Endodermal cell (in vitro differentiated cells): Measurements from ENCODE around the gene ZNF584. TPM values are rescaled to one million over a fixed set of nuclear protein-coding genes. Genes with fewer than 3 reads are reported as not detected.

Experiments used
- DNase-seq: peaks from one replicate; pipeline ENCODE4 v3.0.0-alpha.2; 2017
- H3K27ac ChIP-seq: 2 replicates; pipeline ENCODE4 v1.5.1; 2013; ENCODE audit warnings: mild to moderate bottlenecking, low read depth, low read length, moderate library complexity
- H3K27me3 ChIP-seq: 2 replicates; pipeline ENCODE4 v1.6.1; 2013; ENCODE audit warnings: mild to moderate bottlenecking, low read length, moderate library complexity; ENCODE audit not compliant: insufficient read depth, control insufficient read depth, poor library complexity, severe bottlenecking
- H3K36me3 ChIP-seq: 2 replicates; pipeline ENCODE4 v1.7.0; 2013; ENCODE audit warnings: mild to moderate bottlenecking, low read length, moderate library complexity; ENCODE audit not compliant: control insufficient read depth, insufficient read depth
- H3K4me1 ChIP-seq: one replicate; pipeline ENCODE4 v1.7.0; 2013; ENCODE audit warnings: low read length; ENCODE audit not compliant: control insufficient read depth, insufficient read depth
- H3K4me3 ChIP-seq: 2 replicates; pipeline ENCODE4 v1.5.1; 2013; ENCODE audit warnings: mild to moderate bottlenecking, low read length, moderate library complexity
- H3K9ac ChIP-seq: 2 replicates; pipeline ENCODE4 v1.6.1; 2013; ENCODE audit warnings: mild to moderate bottlenecking, low read length, moderate library complexity; ENCODE audit not compliant: poor library complexity, severe bottlenecking; ENCODE audit errors: extremely low read depth
- H3K9me3 ChIP-seq: 2 replicates; pipeline ENCODE4 v1.6.1; 2013; ENCODE audit warnings: mild to moderate bottlenecking, low read length, moderate library complexity; ENCODE audit not compliant: control insufficient read depth
- H3K27ac Mint-ChIP-seq: 2 replicates; pipeline ENCODE4 v1.8.0; 2020; ENCODE audit warnings: mixed read lengths
- H3K27me3 Mint-ChIP-seq: 2 replicates; pipeline ENCODE4 v1.8.0; 2021; ENCODE audit warnings: mild to moderate bottlenecking, mixed read lengths; ENCODE audit not compliant: insufficient read depth
- H3K36me3 Mint-ChIP-seq: 2 replicates; pipeline ENCODE4 v1.8.0; 2020; ENCODE audit warnings: low read depth, mixed read lengths
- H3K4me1 Mint-ChIP-seq: 2 replicates; pipeline ENCODE4 v1.8.0; 2020; ENCODE audit warnings: mixed read lengths
- H3K4me3 Mint-ChIP-seq: 2 replicates; pipeline ENCODE4 v1.8.0; 2020; ENCODE audit warnings: mild to moderate bottlenecking, moderate library complexity, mixed read lengths
- H3K9me3 Mint-ChIP-seq: 2 replicates; pipeline ENCODE4 v1.8.0; 2020; ENCODE audit warnings: mild to moderate bottlenecking, mixed read lengths
- CTCF ChIP-seq: fragments of 200-600 bp; sonication (generic); conservative IDR thresholded peaks from 2 replicates; pipeline ENCODE4 v1.5.0; 2021; ENCODE audit warnings: antibody characterized with exemption, mild to moderate bottlenecking
- WGBS, 2 experiments: methylation state at CpG; one replicate each; pipeline versions ENCODE4 v1.1.5 to v1.1.7; 2013; ENCODE audit warnings: missing lambda C conversion rate in 2 of 2, mixed read lengths in 1 of 2; ENCODE audit not compliant: insufficient coverage in 1 of 2, insufficient read length in 1 of 2; 5-methylcytosine and 5-hydroxymethylcytosine counted together
- total RNA-seq, 2 donors: library from RNA; stranded (reverse); fragmentation: NEBNext Ultra II Directional in 1 of 2; extraction: Animal tissue kit (Norgen Biotek cat#: 25700) in 1 of 2; gene quantifications; 2 replicates in 1 of 2; 3 replicates in 1 of 2; pipeline ENCODE4 v1.2.1, GENCODE V29; 2021

The ZNF584 gene
- total RNA-seq, 2 donors from 2014 or later: 10.3 to 14.8 TPM

DNA sequence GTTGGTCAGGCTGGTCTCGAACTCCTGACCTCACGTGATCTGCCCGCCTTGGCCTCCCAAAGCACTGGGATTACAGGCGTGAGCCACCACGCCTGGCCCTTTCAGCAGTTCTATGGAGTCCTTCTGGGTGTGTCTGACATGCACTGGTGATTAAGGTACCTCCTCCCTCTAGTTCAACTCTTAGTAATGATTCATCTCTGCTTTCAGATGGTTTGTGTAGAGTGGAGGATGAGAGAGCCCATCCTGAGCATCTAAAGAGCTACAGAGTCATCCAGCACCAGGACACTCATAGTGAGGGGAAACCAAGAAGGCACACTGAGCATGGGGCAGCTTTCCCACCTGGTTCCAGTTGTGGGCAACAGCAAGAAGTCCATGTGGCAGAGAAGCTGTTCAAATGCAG lies 8.2 kb downstream of the ZNF584 start:
- Mint-ChIP-seq H3K27me3 (no peaks in the 10 kb centered on the region), H3K9me3 (peaks cover 41% of the 10 kb centered on the region), H3K4me1 (no peaks in the 10 kb centered on the region), H3K36me3 (peaks cover 62% of the 10 kb centered on the region), H3K27ac (no peak overlapping the region), H3K4me3 (no peak overlapping the region)
- no peak overlapping the region for H3K9ac ChIP-seq
- no peak for DNase-seq
- 93 to 100% methylated on average over 5 of the region's 5 CpGs for whole genome bisulfite sequencing, 2 experiments
- peaks cover 28% of the 10 kb centered on the region for H3K36me3 ChIP-seq
- H3K4me3 ChIP-seq: no peak overlapping the region
- H3K9me3 ChIP-seq: no peaks in the 10 kb centered on the region
- no peak overlapping the region for H3K27ac ChIP-seq
- H3K27me3 ChIP-seq: no peaks in the 10 kb centered on the region
- no peaks in the 10 kb centered on the region for H3K4me1 ChIP-seq
- TF ChIP-seq CTCF: no peak

- H3K36me3 Mint-ChIP-seq: peaks cover 62% of the 10 kb centered on the region
- no peak for TF ChIP-seq CTCF
- H3K9me3 Mint-ChIP-seq: peaks cover 41% of the 10 kb centered on the region
- H3K27me3 Mint-ChIP-seq: no peaks in the 10 kb centered on the region
- H3K4me1 Mint-ChIP-seq: no peaks in the 10 kb centered on the region
- Histone ChIP-seq H3K4me3 (no peak overlapping the region), H3K27ac (no peak overlapping the region), H3K4me1 (no peaks in the 10 kb centered on the region), H3K36me3 (peaks cover 28% of the 10 kb centered on the region), H3K9me3 (no peaks in the 10 kb centered on the region), H3K27me3 (no peaks in the 10 kb centered on the region), H3K9ac (no peak overlapping the region)
- no peak overlapping the region for H3K4me3 Mint-ChIP-seq
- DNase-seq: no peak
- no peak overlapping the region for H3K27ac Mint-ChIP-seq
- 93 to 97% methylated on average over 7 of the region's 7 CpGs for WGBS, 2 experiments
Observed at GRCh38 chr19:58417071-58417470, 8.6 kb downstream of the ZNF584 start.

DNA sequence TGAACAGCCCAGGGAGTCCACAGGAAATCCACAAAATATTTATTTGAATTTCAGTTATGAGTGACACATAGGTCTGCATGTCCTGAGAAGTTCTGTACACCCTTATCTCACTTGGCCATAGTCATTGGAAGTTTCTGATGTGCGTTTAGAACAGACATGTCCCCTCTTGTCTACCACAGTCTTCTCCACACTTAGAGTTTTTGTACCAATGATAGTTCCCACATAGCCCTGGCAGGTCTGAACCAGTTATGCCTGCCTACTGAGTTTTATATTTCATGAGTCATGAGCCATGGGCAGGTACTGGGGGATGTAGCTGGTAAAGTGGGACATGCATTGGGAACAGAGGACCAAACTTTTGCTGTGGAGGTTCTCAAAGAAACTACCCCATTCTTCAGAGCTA lies 20.2 kb downstream of the ZNF584 start:
- no peak for DNase-seq
- H3K9ac ChIP-seq: no peak overlapping the region
- peaks cover 18% of the 10 kb centered on the region for H3K36me3 ChIP-seq
- H3K4me1 Mint-ChIP-seq: no peaks in the 10 kb centered on the region
- peaks cover 27% of the 10 kb centered on the region for H3K36me3 Mint-ChIP-seq
- H3K9me3 ChIP-seq: peaks cover 55% of the 10 kb centered on the region
- no peaks in the 10 kb centered on the region for H3K27me3 ChIP-seq
- no peak overlapping the region for H3K4me3 Mint-ChIP-seq
- 75% methylated on average over 1 of the region's 1 CpG; no CpG with 5 or more reads in 1 of the 2 experiments for WGBS, 2 experiments
- peaks cover 63% of the 10 kb centered on the region for H3K9me3 Mint-ChIP-seq
- no peak overlapping the region for H3K27ac ChIP-seq
- no peak overlapping the region for H3K27ac Mint-ChIP-seq
- H3K27me3 Mint-ChIP-seq: peaks cover 18% of the 10 kb centered on the region
- no peak overlapping the region for H3K4me3 ChIP-seq
- no peak for TF ChIP-seq CTCF
- H3K4me1 ChIP-seq: no peaks in the 10 kb centered on the region
